Progenitor cell of endocrine pancreas (in vitro differentiated cells): ENCODE measurements around the gene ZBTB20. TPM values are rescaled to one million over a fixed set of nuclear protein-coding genes. Genes with fewer than 3 reads are reported as not detected.

Source experiments
- DNase-seq: peaks from one replicate; pipeline ENCODE4 v3.0.0; 2021; ENCODE audit warnings: low spot score; ENCODE audit not compliant: unreplicated experiment
- H3K27ac Mint-ChIP-seq: 2 replicates; pipeline ENCODE4 v1.8.0; 2021; ENCODE audit warnings: mild to moderate bottlenecking, moderate library complexity, mixed read lengths
- H3K27me3 Mint-ChIP-seq: 2 replicates; pipeline ENCODE4 v1.8.0; 2021; ENCODE audit warnings: mixed read lengths
- H3K36me3 Mint-ChIP-seq: 2 replicates; pipeline ENCODE4 v1.8.0; 2022; ENCODE audit warnings: mixed read lengths; ENCODE audit not compliant: insufficient read depth
- H3K4me1 Mint-ChIP-seq: 2 replicates; pipeline ENCODE4 v1.8.0; 2021; ENCODE audit warnings: low read depth, mixed read lengths
- H3K4me3 Mint-ChIP-seq: 2 replicates; pipeline ENCODE4 v1.8.0; 2021; ENCODE audit warnings: low read depth, mild to moderate bottlenecking, moderate library complexity, mixed read lengths
- H3K9me3 Mint-ChIP-seq: 2 replicates; pipeline ENCODE4 v1.8.0; 2021; ENCODE audit warnings: low read depth, mixed read lengths
- CTCF ChIP-seq: fragments of 200-600 bp; sonication (generic); IDR thresholded peaks from one replicate; pipeline ENCODE4 v1.5.0; 2021; ENCODE audit warnings: antibody characterized with exemption, mild to moderate bottlenecking; ENCODE audit not compliant: unreplicated experiment
- total RNA-seq: library from RNA; stranded (reverse); gene quantifications from 2 replicates; pipeline ENCODE4 v1.2.1, GENCODE V29; 2021

ZBTB20 gene
- total RNA-seq, 1 donor from 2014 or later: 27.3 TPM

- no peaks in the 10 kb centered on the region for H3K9me3 Mint-ChIP-seq
- no peak overlapping the region for H3K27ac Mint-ChIP-seq
- H3K4me3 Mint-ChIP-seq: no peak overlapping the region
- no peaks in the 10 kb centered on the region for H3K4me1 Mint-ChIP-seq
- no peak for DNase-seq
- no peaks in the 10 kb centered on the region for H3K27me3 Mint-ChIP-seq
- TF ChIP-seq CTCF: no peak
- no peaks in the 10 kb centered on the region for H3K36me3 Mint-ChIP-seq
Observed at GRCh38 chr3:114562557-114562956, 584.5 kb downstream of the ZBTB20 start.

- Mint-ChIP-seq H3K4me3 (no peak overlapping the region), H3K4me1 (peaks cover 4% of the 10 kb centered on the region), H3K27ac (peak overlapping the region; percentile 75), H3K27me3 (no peaks in the 10 kb centered on the region), H3K36me3 (no peaks in the 10 kb centered on the region), H3K9me3 (no peaks in the 10 kb centered on the region)
- DNase-seq: no peak
- no peak for TF ChIP-seq CTCF
Observed at GRCh38 chr3:114558271-114558670, 588.8 kb downstream of the ZBTB20 start.

GRCh38 chr3:114557791-114558190 lies 589.3 kb downstream of the ZBTB20 start:
- TF ChIP-seq CTCF: no peak
- Mint-ChIP-seq H3K27ac (no peak overlapping the region), H3K4me1 (peaks cover 4% of the 10 kb centered on the region), H3K27me3 (no peaks in the 10 kb centered on the region), H3K9me3 (no peaks in the 10 kb centered on the region), H3K36me3 (no peaks in the 10 kb centered on the region), H3K4me3 (no peak overlapping the region)
- no peak for DNase-seq

- no peak for DNase-seq
- no peak overlapping the region for H3K4me3 Mint-ChIP-seq
- H3K36me3 Mint-ChIP-seq: no peaks in the 10 kb centered on the region
- H3K27me3 Mint-ChIP-seq: no peaks in the 10 kb centered on the region
- no peaks in the 10 kb centered on the region for H3K9me3 Mint-ChIP-seq
- no peak for TF ChIP-seq CTCF
- H3K27ac Mint-ChIP-seq: no peak overlapping the region
- peaks cover 4% of the 10 kb centered on the region for H3K4me1 Mint-ChIP-seq
Observed at GRCh38 chr3:114556657-114557213, 590.4 kb downstream of the ZBTB20 start.

- H3K4me1 Mint-ChIP-seq: peaks cover 4% of the 10 kb centered on the region
- H3K9me3 Mint-ChIP-seq: no peaks in the 10 kb centered on the region
- H3K36me3 Mint-ChIP-seq: no peaks in the 10 kb centered on the region
- no peak overlapping the region for H3K27ac Mint-ChIP-seq
- DNase-seq: no peak
- H3K4me3 Mint-ChIP-seq: no peak overlapping the region
- TF ChIP-seq CTCF: no peak
- H3K27me3 Mint-ChIP-seq: no peaks in the 10 kb centered on the region
Observed at GRCh38 chr3:114554731-114555130, 592.4 kb downstream of the ZBTB20 start.
